Astrocyte of the spinal cord (primary cell): ENCODE measurements around the gene FAM83C.

ENCODE experiments used
- DNase-seq: peaks from one replicate; pipeline ENCODE4 v3.0.0; 2011; ENCODE audit warnings: low read depth, low spot score
- H3K4me3 ChIP-seq: 2 replicates; pipeline ENCODE4 v1.5.1; 2011; ENCODE audit warnings: low read depth, mild to moderate bottlenecking, low read length, moderate library complexity
- CTCF ChIP-seq: IDR thresholded peaks from 2 replicates; pipeline ENCODE4 v1.5.1; 2012; ENCODE audit warnings: low read depth, mild to moderate bottlenecking, low read length, inconsistent platforms
- in situ Hi-C: cut with HindIII; loops from 2 replicates; pipeline ENCODE4 v1.10.0; 2017; ENCODE audit warnings: low sequenced_read_pairs

FAM83C gene

GRCh38 chr20:35286077-35286898, 5.9 kb downstream of the FAM83C start:
- in situ Hi-C loops = no loop called here
- no peak overlapping the region for H3K4me3 ChIP-seq
- no peak for TF ChIP-seq CTCF
- no peak for DNase-seq

- no peak overlapping the region for H3K4me3 ChIP-seq
- no peak for DNase-seq
- in situ Hi-C loops = no loop called here
- TF ChIP-seq CTCF = no peak
These were observed 6.5 kb downstream of the FAM83C start for GRCh38 chr20:35285806-35286076.

GRCh38 chr20:35284992-35285805, 7.0 kb downstream of the FAM83C start:
- in situ Hi-C loops = no loop called here
- TF ChIP-seq CTCF = no peak
- DNase-seq = no peak
- peak overlapping the region; percentile 91 for H3K4me3 ChIP-seq

- H3K4me3 ChIP-seq = peak within 1 kb of the TSS; percentile 91
- no peak for TF ChIP-seq CTCF
- in situ Hi-C loops = no loop called here
- DNase-seq = peak; percentile 89
These were observed 7.8 kb downstream of the FAM83C start, which contains the start of gene EIF6 for GRCh38 chr20:35284267-35284991. Gene EIF6, minus strand, starts transcription at chr20:35284772. Its CDS starts 285 bp downstream, at chr20:35284487.

GRCh38 chr20:35283441-35284266, 8.6 kb downstream of the FAM83C start:
- in situ Hi-C loops = no loop called here
- DNase-seq = no peak
- no peak for TF ChIP-seq CTCF
- peak overlapping the region; percentile 91 for H3K4me3 ChIP-seq
